Lower leg skin (tissue), 4 donors: Measurements from ENCODE around the gene CIAO2A. TPM values are rescaled to one million over a fixed set of nuclear protein-coding genes. Genes with fewer than 3 reads are reported as not detected.

Experiments used
- DNase-seq, 2 donors: peaks; one replicate each; pipeline ENCODE4 v3.0.0-alpha.2; 2019; ENCODE audit warnings: low spot score in 2 of 2
- H3K4me3 ChIP-seq: fragments of 200-600 bp; sonication (generic); 2 replicates; pipeline ENCODE4 v1.5.1; 2017; ENCODE audit warnings: mild to moderate bottlenecking, low read depth; ENCODE audit not compliant: poor library complexity, severe bottlenecking
- POLR2A ChIP-seq, 2 donors: fragments of 450-650 bp; IDR thresholded peaks; one replicate each; pipeline ENCODE4 v1.6.1; 2016 to 2017; ENCODE audit warnings: antibody characterized with exemption in 2 of 2, mild to moderate bottlenecking in 1 of 2, moderate library complexity in 1 of 2
- WGBS, 2 donors: methylation state at CpG; one replicate each; pipeline ENCODE4 v1.1.5; 2018; 5-methylcytosine and 5-hydroxymethylcytosine counted together
- intact Hi-C: fragments of 100-400 bp; cut with DNase I; formaldehyde crosslinking; loops from one replicate; pipeline ENCODE4 v1.15.0; 2023; ENCODE audit warnings: low total_unique reads
- total RNA-seq, 4 donors: library from RNA; depleted of rRNA; stranded (reverse); fragments of >200 nt; gene quantifications; one replicate each; pipeline ENCODE4 v1.1.0, GENCODE V29; 2016
- TF ChIP-seq, protein P1 (sequence below), 3 donors: fragments of 450-650 bp; IDR thresholded peaks; one replicate each; pipeline ENCODE4 v1.5.1; 2016; ENCODE audit warnings: antibody characterized with exemption in 3 of 3, mild to moderate bottlenecking in 3 of 3, moderate library complexity in 2 of 3

CIAO2A gene
- total RNA-seq, 4 donors from 2014 or later, result 18.7 to 36.8 (median 30.7) TPM

DNA sequence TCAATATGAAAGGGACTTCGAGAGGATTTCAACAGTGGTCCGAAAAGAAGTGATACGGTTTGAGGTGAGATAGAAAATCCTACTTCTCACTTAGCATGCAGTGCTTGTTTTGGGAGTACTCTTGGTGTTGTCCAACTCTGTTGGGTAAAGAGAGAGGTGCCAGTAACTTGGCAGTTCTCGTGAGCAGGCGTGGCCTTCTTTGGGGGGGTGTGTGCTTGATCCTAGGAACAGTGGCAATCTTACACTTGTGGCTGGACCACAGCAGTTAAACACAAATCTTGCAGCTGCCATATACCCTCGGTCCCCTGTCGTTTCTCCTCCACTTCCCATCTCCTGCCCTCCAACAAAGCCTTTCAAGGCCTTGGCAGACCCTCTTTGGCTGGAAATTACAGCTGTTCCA lies 42.7 kb upstream of the CIAO2A start:
- DNase-seq, result no peak
- H3K4me3 ChIP-seq, result no peak overlapping the region
- WGBS, 2 donors, result 87 to 91% methylated on average over 7 of the region's 7 CpGs
- TF ChIP-seq, protein P1, sequence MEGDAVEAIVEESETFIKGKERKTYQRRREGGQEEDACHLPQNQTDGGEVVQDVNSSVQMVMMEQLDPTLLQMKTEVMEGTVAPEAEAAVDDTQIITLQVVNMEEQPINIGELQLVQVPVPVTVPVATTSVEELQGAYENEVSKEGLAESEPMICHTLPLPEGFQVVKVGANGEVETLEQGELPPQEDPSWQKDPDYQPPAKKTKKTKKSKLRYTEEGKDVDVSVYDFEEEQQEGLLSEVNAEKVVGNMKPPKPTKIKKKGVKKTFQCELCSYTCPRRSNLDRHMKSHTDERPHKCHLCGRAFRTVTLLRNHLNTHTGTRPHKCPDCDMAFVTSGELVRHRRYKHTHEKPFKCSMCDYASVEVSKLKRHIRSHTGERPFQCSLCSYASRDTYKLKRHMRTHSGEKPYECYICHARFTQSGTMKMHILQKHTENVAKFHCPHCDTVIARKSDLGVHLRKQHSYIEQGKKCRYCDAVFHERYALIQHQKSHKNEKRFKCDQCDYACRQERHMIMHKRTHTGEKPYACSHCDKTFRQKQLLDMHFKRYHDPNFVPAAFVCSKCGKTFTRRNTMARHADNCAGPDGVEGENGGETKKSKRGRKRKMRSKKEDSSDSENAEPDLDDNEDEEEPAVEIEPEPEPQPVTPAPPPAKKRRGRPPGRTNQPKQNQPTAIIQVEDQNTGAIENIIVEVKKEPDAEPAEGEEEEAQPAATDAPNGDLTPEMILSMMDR (IDR thresholded peaks at IDR 0.05), result no peak
- no peak for TF ChIP-seq POLR2A (IDR thresholded peaks at IDR 0.05)
- intact Hi-C loops, result no loop called here

DNA sequence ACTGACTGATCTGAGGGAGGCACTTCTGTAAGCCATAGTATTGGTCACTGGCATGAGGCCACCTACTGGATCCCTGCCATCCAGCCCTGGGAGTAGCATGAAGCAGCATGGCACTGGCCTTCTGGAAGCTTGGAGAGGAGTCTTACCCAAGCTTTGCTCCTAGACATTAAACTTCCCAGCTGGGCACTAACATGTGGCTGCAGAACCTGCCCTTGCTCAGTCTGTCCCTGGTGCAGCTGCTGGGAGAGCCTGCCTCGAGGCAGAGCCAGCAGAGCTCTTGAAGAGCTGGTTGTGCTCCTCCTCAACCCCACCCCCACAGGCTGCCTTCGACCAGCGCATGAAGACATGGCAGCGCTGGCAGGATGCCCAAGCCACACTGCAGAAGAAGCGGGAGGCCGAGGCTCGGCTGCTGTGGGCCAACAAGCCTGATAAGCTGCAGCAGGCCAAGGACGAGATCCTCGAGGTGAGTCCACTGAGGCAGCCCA lies 40.7 kb upstream of the CIAO2A start:
- H3K4me3 ChIP-seq, result no peak overlapping the region
- intact Hi-C loops, result no loop called here
- peak in 1 of 2 donors; percentile 85 for DNase-seq
- TF ChIP-seq, protein P1 (IDR thresholded peaks at IDR 0.05), result no peak
- no peak for TF ChIP-seq POLR2A (IDR thresholded peaks at IDR 0.05)
- 72 to 74% methylated on average over 9 of the region's 9 CpGs for WGBS, 2 donors

DNA sequence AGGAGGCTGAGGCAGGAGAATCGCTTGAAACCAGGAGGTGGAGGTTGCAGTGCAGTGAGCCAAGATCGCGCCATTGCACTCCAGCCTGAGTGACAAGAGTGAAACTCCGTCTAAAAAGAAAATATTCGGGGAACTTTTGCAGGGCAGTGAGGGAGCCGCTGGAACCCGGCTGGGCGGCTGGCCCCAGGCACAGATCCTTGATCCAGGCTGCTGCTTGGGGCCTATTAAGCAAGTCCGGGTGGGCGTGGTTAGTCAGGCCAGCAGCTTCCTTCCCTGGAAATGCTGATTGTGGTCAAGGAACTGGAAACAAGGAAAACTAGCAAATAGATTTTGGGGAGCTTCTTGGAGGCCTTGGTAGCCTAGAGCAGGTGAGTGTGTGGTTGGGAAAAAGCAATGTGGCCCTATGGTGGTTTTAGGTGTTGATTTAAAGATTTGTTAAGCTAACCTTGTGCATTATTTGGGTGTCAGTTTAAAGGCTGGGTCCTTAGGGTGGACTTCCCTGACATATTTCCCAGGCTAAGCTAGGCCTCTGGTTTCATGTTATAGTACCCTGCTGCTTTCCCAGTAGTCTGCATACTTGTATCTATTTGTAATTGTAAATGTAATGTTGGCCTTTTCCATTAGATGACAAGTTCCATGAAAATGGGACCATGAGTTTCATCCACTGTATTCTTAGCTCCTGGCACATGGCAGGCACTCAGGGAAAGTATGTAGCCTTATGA lies 40.1 kb upstream of the CIAO2A start:
- DNase-seq, result no peak

DNA sequence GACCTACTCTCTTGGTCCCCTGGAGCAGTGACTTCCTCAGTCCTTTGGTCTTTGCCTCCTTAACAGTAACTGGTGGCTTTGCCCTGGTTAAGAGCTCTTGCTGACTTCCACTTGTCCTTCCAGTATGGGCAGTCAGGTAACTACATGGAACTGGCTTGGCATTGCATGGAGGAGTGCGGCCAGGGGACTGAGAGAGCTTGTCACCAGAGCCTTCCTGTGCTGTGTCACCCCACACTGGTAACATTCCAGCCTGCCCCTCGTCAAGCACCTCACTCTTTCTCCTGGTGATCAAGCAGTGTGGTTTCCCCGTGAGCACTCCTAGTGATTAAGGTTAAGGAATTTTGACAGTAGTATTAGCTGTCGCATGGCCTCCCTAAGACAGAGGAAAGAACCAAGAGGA lies 38.6 kb upstream of the CIAO2A start:
- H3K4me3 ChIP-seq, result no peak overlapping the region
- DNase-seq, result no peak
- 92 to 98% methylated on average over 4 of the region's 4 CpGs for WGBS, 2 donors
- intact Hi-C loops, result no loop called here
- TF ChIP-seq POLR2A (IDR thresholded peaks at IDR 0.05), result no peak
- TF ChIP-seq, protein P1 (IDR thresholded peaks at IDR 0.05), result no peak

More for the DNA sequence above, 40.1 kb upstream of the CIAO2A start:
- intact Hi-C loops, result no loop called here
- no peak overlapping the region for H3K4me3 ChIP-seq
- TF ChIP-seq, protein P1 (IDR thresholded peaks at IDR 0.05), result no peak
- no peak for TF ChIP-seq POLR2A (IDR thresholded peaks at IDR 0.05)
- 91 to 94% methylated on average over 10 of the region's 10 CpGs for WGBS, 2 donors

DNA sequence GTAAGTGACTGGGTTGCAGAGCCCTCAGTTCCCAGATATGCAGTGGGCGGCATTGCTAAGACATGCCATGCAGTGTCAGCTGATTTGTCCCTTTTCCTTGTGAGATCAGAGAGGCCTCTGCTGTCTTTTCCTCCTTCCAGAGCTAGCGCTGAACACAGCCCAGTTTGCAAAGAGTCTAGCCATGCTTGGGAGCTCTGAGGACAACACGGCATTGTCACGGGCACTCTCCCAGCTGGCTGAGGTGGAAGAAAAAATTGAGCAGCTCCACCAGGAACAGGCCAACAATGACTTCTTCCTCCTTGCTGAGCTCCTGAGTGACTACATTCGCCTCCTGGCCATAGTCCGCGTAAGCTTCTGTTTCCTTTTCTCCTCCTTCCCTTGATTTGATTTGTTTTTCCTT lies 37.9 kb upstream of the CIAO2A start:
- H3K4me3 ChIP-seq, result no peak overlapping the region
- intact Hi-C loops, result no loop called here
- TF ChIP-seq, protein P1 (IDR thresholded peaks at IDR 0.05), result no peak
- no peak for TF ChIP-seq POLR2A (IDR thresholded peaks at IDR 0.05)
- DNase-seq, result no peak
- 90% methylated on average over 7 of the region's 7 CpGs for WGBS, 2 donors
